CD4-positive, alpha-beta T cell treated with Interleukin-4 for 4 hours (primary cell): ENCODE measurements around the gene ERF.
"Not testable (repeated sequence)": the region's sequence is repeated elsewhere in the genome, so short reads cannot be mapped to it uniquely, and the experiment has no call there.

ENCODE experiments used
- DNase-seq: peaks from one replicate; pipeline ENCODE4 v3.0.0-alpha.2; 2020

Gene ERF

DNA sequence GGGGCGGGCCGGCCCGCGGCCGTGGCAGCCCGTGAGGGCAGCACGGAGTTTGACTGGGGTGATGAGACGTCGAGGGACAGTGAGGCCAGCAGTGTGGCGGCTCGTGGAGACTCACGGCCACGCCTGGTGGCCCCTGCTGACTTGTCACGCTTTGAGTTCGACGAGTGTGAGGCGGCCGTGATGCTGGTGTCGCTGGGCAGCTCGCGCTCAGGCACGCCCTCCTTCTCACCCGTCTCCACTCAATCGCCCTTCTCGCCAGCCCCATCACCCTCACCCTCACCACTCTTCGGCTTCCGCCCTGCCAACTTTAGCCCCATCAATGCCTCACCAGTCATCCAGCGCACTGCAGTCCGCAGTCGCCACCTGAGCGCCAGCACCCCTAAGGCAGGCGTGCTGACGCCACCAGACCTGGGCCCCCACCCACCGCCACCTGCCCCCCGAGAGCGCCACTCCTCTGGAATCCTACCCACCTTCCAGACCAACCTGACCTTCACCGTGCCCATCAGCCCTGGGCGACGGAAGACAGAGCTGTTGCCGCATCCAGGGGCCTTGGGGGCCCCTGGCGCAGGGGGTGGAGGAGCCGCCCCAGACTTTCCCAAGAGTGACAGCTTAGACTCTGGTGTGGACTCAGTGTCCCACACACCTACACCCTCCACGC lies 18.6 kb upstream of the ERF start:
- DNase-seq, result no peak

DNA sequence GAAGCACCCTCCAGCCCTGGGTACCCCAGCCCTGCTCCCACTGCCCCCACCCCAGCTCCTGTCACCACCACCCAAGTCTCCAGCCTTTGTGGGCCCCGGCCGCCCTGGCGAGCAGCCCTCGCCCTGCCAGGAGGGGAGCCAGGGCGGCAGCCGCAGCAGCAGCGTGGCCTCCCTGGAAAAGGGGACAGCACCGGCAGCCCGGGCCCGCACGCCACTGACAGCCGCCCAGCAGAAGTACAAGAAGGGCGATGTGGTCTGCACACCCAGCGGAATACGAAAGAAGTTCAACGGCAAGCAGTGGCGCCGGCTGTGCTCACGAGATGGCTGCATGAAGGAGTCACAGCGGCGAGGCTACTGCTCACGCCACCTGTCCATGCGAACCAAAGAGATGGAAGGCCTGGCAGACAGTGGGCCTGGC lies 18.1 kb upstream of the ERF start:
- no peak for DNase-seq

DNA sequence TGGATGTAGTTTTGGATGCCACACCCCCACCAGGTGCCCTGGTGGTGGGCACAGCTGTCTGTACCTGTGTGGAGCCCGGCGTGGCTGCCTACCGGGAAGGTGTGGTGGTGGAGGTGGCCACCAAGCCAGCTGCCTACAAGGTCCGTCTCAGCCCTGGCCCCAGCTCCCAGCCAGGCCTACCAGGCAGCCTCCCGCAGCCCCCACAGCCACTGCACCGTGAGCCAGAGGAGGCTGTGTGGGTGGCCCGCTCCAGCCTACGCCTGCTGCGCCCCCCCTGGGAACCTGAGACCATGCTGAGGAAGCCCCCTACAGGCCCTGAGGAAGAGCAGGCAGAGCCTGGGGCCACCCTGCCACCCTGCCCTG lies 17.6 kb upstream of the ERF start:
- DNase-seq, result no peak

DNA sequence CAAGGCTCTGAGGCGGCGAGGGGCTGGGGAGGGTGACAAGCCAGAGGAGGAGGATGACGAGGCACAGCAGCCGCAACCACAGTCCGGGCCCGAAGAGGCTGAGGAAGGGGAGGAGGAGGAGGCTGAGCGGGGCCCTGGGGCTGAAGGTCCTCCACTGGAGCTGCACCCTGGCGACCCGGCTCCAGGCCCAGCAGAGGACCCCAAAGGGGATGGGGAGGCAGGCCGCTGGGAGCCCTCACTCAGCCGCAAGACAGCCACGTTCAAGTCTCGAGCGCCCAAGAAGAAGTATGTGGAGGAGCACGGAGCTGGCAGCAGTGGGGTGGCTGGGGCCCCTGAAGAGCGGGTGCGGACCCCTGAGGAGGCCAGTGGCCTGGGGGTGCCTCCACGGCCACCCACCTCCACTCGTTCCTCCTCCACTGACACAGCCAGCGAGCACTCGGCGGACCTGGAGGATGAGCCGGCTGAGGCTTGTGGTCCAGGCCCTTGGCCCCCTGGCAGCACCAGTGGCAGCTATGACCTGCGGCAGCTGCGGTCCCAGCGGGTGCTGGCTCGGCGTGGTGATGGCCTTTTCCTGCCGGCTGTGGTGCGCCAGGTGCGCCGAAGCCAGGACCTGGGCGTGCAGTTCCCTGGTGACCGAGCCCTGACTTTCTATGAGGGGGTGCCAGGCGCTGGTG lies 17.1 kb upstream of the ERF start:
- no peak for DNase-seq

DNA sequence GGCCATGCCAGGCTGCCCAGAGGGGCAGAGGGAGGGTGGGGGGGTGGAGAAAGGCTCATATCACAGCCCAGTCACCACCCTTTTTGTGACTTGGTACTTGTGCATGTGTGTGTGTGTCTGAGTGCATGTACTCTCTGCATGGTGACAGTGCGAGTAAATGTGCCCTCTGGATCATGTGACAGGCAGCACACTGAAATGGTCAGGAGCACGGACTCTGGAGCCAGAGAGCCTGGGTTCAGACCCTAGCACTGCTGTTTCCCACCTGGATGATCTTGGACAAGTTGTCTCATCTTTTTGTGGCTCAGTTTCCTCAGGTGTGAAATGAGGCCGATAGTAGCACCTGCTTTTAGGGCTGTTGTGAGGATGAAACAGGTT lies 16.1 kb upstream of the ERF start:
- no peak for DNase-seq

DNA sequence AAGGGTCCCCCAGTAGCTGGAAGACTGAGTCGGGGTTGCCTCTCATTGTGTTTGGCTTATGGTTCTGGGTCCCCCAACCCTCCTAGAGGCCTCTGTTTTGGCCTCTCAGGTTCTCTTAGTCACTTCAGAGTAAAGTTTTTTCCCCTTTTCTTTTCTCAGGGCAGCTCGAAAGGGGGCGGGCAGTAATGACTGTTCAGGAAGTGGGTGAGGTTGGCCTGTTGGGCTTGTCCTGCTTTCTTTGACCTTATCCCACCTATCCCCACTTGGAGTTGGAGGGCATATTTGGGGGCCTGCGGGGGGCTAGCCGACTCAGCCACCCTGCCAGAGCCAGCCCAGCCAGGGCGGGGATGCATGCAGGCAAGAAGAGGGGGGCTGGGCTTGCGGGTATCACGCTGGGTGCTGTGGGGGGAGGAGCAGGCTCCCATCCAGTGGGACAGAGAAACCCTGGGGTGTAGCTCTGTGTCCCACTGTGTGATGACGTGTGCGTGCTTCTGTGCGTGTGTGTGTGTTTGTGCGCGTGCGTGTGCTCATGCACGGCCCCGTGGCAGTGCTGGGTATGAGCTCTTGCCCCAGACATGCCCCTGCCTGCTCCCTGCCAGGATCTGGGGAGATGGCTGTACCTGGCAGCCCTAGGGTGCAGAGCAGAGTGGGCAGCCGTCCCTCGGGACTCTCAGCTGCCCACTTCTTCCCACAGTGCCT lies 15.6 kb upstream of the ERF start:
- DNase-seq, result peak; percentile 75

DNA sequence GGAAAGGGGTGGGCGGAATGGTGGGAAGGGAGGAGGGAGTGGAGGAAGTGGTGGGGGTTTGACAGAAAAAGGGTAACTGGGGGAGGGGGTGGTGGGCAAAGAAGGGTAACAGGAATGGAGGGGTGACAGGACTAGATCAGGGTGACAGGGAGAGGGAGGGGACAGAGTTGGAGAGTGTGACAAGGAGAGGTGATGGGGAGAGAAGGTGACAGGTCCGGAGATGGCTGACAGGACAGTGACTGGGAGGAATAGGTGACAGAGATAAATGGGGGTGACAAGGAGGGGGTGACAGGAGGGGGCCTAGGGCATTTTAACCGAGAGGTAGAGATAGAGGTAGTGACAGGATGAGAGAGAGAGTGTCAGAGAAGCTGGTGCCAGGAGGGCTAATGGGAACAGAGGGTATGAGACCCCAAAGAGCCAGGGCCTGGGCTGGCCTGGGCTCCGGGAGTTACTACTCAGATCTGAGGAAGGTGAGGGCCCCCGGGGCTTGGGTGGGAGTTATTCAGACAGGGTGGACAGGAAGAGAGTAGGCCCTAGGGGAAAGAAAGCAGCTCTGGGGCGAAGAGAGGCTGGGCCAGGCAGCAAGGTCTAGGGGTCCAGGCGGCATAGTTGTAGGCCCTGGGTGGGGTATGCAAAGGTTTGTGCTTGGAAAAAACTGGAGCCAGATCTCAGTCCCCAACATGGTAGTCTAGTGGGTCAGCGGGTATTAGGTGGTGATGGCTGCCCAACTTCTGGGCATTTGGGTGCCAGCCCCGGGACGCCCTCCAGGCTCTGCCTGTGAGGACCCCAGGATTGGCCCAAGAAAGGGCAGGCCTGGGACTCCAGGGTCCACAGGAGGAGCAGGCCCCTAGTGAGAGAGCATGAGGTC lies 14.8 kb upstream of the ERF start:
- DNase-seq, result no peak

DNA sequence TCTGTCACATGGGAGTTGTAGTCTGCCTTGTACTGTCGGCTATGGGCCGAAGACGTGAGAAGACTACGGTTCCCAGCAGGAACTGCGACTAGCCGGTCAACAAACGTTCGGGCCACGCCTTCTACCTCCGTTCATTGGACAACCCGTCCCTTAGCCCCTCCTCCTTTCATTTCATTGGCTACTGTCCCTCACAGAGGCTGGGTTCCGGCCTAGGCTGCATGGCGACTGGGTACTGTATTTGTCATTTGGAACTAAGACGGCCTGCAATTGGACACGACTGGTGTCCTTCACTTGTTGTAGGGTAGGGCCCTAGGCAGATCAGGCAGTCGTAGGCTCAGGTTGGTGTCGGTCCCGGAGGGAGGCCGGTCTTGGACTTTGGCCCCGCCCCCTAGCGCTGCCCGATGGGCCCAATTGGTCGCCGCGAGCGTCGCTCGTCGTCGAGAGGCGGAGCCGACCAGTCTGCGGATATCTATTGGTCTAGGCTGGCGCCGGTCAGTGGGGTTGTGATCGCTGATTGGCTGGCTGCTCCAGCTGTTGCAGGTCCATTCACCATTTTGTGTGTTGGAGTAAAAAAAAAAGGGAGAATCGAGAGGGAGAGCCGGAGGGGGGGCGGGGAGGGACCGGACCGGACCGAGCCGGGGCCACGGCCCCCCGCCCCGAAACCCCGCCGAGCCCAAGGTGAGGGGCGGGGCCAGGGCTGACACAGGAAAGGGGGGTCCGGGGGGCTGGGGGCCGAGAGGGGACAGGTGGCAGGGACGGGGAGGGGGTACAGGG lies 14.0 kb upstream of the ERF start, which contains the start of gene CIC:
TSS of gene CIC (plus strand) at position 549 of the 774 bp plus-strand sequence. CDS start 2,532 bp downstream, outside the sequence.
- DNase-seq, result peak; percentile 100

DNA sequence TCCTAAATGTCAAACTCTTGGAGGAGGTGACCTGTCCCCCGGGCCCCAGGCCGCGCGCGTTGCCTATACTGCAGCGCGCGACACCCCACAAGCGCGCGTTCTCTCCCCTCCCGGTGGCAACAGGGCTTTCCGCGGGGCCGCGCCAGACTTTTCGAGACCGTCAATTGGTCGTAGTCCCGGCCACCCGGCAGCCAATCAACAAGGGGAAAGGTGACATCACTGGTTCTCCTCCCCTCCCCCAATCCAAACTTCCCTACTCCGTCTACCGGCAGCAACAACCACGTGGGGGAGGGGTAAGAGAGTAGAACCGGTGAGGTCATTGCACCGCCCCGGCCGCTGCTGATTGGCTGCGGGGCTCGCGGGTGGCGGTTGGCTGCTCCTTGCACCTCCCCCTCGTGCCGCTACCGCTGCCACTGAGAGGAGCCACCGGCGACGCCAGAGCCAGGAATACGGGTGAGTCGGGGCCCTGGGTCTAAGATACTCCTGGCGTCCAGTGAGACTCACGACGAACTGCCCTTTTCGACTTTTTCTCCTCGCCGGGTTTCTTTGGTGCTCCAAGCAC lies 13.3 kb upstream of the ERF start:
- peak; percentile 100 for DNase-seq

DNA sequence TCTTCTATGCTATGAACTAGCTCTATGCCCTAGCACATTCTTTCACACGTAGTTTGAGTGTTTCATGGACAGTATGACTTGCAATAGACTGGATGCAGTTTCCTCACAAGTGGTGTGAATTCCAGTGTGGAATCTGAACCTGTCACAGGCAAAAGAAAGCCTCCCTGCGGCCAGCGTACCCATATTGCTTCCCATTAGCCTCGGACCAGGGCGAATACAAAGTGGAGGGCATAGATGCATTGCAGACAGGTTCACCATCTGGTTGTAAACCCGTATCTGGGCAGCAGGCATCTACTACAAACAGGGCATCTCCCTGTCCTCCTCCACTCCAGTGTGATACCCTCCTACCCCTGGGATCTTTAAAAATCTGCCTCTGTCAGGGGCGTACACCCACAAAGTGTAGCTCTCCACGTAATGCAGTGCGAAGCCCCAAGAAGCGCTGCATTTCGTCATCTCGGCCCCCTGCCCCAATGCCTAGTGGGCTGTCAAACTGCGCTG lies 12.8 kb upstream of the ERF start:
- no peak for DNase-seq

DNA sequence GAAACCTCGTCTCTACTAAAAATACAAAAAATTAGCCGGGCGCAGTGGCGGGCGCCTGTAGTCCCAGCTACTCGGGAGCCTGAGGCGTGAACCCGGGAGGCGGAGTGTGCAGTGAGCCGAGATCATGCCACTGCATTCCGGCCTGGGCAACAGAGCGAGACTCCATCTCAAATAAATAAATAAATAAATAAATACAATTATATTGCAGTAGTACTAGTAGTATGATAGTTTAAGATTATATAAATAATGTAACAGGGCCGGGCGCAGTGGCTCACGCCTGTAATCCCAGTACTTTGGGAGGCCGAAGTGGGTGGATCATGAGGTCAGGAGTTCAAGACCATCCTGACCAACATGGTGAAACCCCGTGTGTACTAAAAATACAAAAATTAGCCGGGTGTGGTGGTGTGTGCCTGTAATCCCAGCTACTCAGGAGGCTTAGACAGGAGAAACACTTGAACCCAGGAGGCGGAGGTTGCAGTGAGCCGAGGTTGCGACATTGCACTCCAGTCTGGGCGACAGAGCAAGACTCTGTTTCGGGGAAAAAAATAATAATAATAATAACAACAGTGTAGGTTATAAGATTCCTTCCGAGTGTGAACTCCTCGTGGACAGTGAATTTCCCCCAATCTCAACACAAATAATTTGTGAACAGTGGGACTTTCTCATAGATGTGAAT lies 12.1 kb upstream of the ERF start:
- DNase-seq, result not testable (repeated sequence)

DNA sequence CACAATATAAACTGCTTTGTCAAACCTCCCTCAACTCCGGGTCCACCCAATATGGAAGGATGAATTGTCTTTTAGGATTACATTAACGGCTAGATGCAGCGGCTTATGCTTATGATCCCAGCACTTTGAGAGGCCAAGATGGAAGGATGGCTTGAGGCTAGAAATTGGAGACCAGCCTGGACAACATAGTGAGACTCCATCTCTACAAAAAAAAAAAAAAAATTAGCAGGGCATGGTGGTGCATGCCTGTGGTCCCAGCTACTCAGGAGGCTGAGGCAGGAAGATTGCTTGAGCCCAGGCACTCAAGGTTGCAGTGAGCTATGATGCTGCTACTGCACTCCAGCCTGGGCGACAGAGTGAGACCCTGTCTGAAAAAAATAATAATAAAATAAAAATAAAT lies 11.2 kb upstream of the ERF start:
- DNase-seq, result not testable (repeated sequence)

DNA sequence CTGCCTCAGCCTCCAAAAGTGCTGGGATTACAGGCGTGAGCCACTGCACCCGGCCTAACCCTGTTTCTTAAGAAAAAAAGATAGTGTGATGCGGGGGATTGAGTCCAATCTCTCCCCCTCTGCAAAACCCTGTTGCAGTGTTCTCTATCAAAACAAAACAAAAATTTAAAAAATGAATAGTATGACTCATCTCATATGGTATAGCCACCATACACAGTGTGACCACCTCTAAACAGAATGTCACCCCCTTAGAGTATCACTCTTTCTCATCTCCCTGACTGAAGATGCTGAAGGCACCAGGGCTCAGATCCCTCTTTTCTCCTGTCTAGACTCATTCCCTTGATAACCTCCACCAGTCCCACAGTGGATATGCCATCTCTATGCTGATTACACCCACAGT lies 6.8 kb upstream of the ERF start:
- no peak for DNase-seq

DNA sequence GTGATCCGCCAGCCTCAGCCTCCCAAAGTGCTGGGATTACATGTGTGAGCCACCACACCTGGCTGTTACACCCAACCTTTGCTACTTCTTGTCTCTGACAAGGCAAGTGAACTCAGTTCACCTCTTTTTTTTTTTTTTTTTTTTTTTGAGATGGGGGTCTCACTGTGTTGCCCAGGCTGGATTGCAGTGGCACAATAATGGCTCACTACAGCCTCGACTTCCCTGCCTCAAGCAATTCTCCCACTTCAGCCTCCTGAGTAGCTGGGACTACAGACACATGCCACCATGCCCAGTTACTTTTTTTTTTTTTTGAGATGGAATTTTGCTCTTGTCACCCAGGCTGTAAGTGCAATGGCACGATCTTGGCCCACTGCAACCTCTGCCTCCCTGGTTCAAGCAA lies 2.9 kb upstream of the ERF start:
- not testable (repeated sequence) for DNase-seq

DNA sequence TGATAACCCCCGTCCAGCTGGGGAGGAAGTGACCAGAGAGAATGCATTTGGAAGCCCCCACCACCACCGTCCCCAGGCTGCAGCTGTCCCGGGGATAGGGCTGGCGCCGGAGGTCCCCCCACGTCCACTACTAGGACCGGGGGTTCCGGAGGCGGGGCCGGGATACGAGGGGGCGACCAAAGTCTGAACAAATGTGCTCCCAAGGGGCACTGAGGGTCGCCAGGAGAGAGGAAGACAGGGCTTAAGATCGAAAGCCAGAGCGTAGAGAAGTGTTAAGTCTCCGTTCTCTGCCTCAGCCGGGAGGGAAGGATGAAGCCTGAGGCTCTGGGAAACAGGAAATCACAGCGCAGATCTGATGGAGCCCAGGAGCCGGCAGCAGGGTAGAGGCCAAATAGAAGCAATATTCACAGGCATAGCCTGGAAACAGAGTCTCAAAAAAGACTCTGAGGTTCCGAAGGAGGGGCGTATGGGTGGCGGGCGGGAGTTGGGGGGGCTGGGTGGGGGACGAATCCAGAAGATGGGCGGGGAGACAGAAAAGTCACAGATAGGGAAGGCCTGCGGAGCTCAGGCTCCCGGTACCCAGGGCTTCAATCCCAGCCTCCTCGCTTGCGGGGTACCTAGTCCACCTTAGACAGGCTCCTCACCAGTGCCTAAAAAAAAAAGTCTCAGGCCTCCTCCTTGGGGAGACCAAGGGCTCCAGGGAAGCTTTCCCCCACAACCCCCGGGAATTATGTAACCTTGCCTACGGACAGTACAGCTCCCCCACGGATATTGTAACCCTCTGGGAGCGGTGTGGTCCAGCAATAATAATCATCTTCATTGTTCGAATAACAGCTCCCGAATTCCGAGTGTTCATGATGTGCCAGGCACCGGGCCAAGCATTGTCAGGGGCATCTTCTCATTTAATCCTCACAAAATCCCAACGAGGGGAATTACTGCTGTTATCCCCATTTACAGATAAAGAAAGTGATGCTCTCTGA lies 1.1 kb upstream of the ERF start:
- DNase-seq, result no peak

DNA sequence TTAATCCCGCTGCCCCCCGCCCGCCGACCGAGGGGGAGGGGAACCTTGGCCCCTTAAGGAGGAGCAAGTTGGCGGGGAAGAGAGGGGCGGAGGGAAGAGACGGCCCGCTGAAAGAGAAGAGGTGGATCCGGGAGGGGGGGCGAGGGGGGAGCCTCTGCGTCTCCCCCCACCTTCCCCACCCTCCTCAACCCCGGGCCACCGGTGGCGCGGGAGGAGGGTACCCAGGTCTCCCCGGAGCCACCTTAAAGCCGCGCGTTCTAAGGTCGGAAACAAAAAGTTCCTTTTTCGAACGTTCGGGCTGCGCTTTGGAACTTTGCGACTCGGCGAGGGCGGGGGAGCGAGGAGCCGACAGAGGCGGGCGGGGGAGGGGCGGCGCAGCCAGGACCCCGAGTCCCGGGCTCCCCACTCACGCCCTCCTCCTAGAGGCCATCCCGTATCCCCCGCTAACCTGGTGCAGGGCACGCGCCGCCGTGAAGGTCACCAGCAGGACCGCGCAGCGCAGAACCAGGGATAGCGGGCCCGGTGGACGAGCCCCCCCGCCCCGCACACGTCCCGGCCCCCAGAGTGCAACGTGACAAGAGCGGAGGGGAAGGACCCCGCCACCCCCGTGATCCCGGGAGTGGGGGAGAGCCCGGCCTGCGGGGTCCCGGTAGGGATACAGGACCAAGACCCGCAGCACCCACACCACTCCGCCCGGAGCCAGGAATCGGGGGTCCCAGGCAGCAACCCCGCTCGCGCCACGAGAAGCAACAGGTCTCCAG lies 659 bp downstream of the ERF start:
- DNase-seq, result peak; percentile 69

DNA sequence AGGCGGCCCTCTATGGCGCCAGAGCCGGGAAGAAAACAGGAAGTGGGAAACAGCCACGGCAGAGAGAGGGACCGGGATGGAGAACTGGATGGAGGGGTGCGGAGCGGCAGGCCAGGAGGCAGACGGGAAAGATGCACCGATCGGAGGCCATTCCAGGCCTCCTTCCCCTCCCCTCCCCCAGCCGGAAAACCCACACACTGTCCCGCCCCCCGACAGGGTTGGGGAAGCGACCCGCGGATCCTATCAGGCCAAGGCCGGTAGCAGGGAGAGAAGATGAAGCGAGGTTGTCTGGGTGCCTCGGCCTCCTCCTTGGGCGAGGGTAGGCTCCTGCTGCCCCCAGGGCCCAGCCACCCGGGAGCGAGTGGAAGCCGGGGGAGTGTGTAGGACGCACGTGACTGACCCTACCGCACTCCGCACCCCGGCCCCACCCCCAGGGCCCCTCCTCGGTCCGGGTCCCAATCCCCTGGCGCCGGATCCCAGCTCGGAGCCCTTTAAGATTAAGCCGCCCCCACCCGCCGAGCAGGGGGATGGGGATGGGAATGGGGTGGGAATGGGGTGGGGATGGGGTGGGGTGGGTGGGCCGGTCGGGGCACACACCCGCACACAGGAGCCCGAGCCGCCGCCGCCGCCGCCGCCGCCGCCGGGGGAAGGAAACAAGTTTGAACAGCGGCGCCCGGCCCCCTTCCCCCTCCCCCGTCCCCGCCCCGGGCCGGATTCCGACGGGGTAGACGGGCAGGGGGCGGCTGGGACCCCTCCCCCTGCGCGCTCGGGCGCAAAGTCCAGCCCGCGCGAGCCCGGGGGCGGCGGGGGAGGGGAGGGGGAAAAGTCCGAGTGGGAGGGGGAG lies 1.5 kb downstream of the ERF start:
- DNase-seq, result no peak
